H9 (cell line): Measurements from ENCODE around the gene ARHGEF17. TPM values are rescaled to one million over a fixed set of nuclear protein-coding genes. Genes with fewer than 3 reads are reported as not detected.

Experiments
- DNase-seq: peaks from one replicate; pipeline ENCODE4 v3.0.0-alpha.2; 2017
- H2AFZ ChIP-seq: one replicate; pipeline ENCODE4 v1.6.1; 2013; ENCODE audit warnings: mild to moderate bottlenecking, low read length, control low read depth, moderate library complexity
- H2AK5ac ChIP-seq: 2 replicates; pipeline ENCODE4 v1.6.1; 2013; ENCODE audit warnings: low read length, control low read depth, mixed read lengths; ENCODE audit not compliant: insufficient read length
- H2BK120ac ChIP-seq: one replicate; pipeline ENCODE4 v1.6.1; 2013; ENCODE audit warnings: low read depth, mild to moderate bottlenecking, low read length, control low read depth, inconsistent platforms; ENCODE audit not compliant: poor library complexity, severe bottlenecking
- H2BK12ac ChIP-seq: 2 replicates; pipeline ENCODE4 v1.6.1; 2013; ENCODE audit warnings: low read length, control low read depth, mixed read lengths, low read depth; ENCODE audit not compliant: insufficient read length
- H2BK15ac ChIP-seq: 2 replicates; pipeline ENCODE4 v1.6.1; 2013; ENCODE audit warnings: low read depth, low read length, control low read depth
- H2BK20ac ChIP-seq: one replicate; pipeline ENCODE4 v1.6.1; 2013; ENCODE audit warnings: low read depth, mild to moderate bottlenecking, low read length, control low read depth, inconsistent platforms; ENCODE audit not compliant: poor library complexity, severe bottlenecking
- H2BK5ac ChIP-seq: 2 replicates; pipeline ENCODE4 v1.6.1; 2013; ENCODE audit warnings: low read length, control low read depth, mixed read lengths; ENCODE audit not compliant: insufficient read length
- H3K14ac ChIP-seq: 2 replicates; pipeline ENCODE4 v1.6.1; 2013; ENCODE audit warnings: low read length, control low read depth; ENCODE audit not compliant: insufficient read depth
- H3K18ac ChIP-seq: 2 replicates; pipeline ENCODE4 v1.6.1; 2013; ENCODE audit warnings: low read depth, mild to moderate bottlenecking, mixed read lengths, low read length, control low read depth; ENCODE audit not compliant: insufficient read length
- H3K23ac ChIP-seq: 2 replicates; pipeline ENCODE4 v1.6.1; 2013; ENCODE audit warnings: low read length, control low read depth, mixed read lengths, low read depth; ENCODE audit not compliant: insufficient read length
- H3K23me2 ChIP-seq: 2 replicates; pipeline ENCODE4 v1.6.1; 2013; ENCODE audit warnings: low read depth, mild to moderate bottlenecking, mixed read lengths, low read length, control low read depth; ENCODE audit not compliant: insufficient read length, poor library complexity, severe bottlenecking
- H3K27ac ChIP-seq: 2 replicates; pipeline ENCODE4 v1.5.1; 2013; ENCODE audit warnings: low read length, control low read depth, mixed read lengths, low read depth; ENCODE audit not compliant: insufficient read length
- H3K27me3 ChIP-seq: 2 replicates; pipeline ENCODE4 v1.6.1; 2013; ENCODE audit warnings: low read length, control low read depth, inconsistent platforms; ENCODE audit not compliant: insufficient read depth
- H3K4ac ChIP-seq: 2 replicates; pipeline ENCODE4 v1.6.1; 2013; ENCODE audit warnings: low read depth, mild to moderate bottlenecking, control low read depth, inconsistent platforms, low read length, moderate library complexity
- H3K4me1 ChIP-seq: 2 replicates; pipeline ENCODE4 v1.6.1; 2013; ENCODE audit warnings: low read length, control low read depth, inconsistent platforms; ENCODE audit not compliant: insufficient read depth
- H3K4me2 ChIP-seq: 2 replicates; pipeline ENCODE4 v1.6.1; 2013; ENCODE audit warnings: low read length, control low read depth, mixed read lengths; ENCODE audit not compliant: insufficient read length, insufficient read depth
- H3K56ac ChIP-seq: 2 replicates; pipeline ENCODE4 v1.6.1; 2013; ENCODE audit warnings: low read depth, mild to moderate bottlenecking, mixed read lengths, low read length, control low read depth; ENCODE audit not compliant: insufficient read length
- H3K79me1 ChIP-seq: 2 replicates; pipeline ENCODE4 v1.6.1; 2013; ENCODE audit warnings: low read depth, mild to moderate bottlenecking, moderate library complexity, low read length, control low read depth, inconsistent platforms; ENCODE audit not compliant: insufficient read depth, poor library complexity, severe bottlenecking
- H3K79me2 ChIP-seq: 2 replicates; pipeline ENCODE4 v1.6.1; 2013; ENCODE audit warnings: low read length, control low read depth, inconsistent platforms; ENCODE audit not compliant: insufficient read depth
- H3K9ac ChIP-seq: 2 replicates; pipeline ENCODE4 v1.6.1; 2013; ENCODE audit warnings: low read length, control low read depth, mixed read lengths; ENCODE audit not compliant: insufficient read length; ENCODE audit errors: extremely low read depth
- H3K9me3 ChIP-seq: one replicate; pipeline ENCODE4 v1.6.1; 2013; ENCODE audit warnings: low read depth, low read length, inconsistent platforms; ENCODE audit not compliant: control insufficient read depth
- H3T11ph ChIP-seq: one replicate; pipeline ENCODE4 v1.6.1; 2013; ENCODE audit warnings: mild to moderate bottlenecking, low read length, control low read depth, inconsistent platforms
- H4K20me1 ChIP-seq: one replicate; pipeline ENCODE4 v1.6.1; 2013; ENCODE audit not compliant: control insufficient read depth, insufficient read length, insufficient read depth
- H4K5ac ChIP-seq: 2 replicates; pipeline ENCODE4 v1.6.1; 2013; ENCODE audit warnings: low read depth, mild to moderate bottlenecking, mixed read lengths, low read length, control low read depth; ENCODE audit not compliant: insufficient read length
- H4K8ac ChIP-seq: replicated peaks from 2 replicates; pipeline ENCODE4 v1.6.1; 2013; ENCODE audit warnings: low read length, control low read depth, mixed read lengths, low read depth; ENCODE audit not compliant: insufficient read length
- H4K91ac ChIP-seq: 2 replicates; pipeline ENCODE4 v1.6.1; 2013; ENCODE audit warnings: low read depth, mild to moderate bottlenecking, moderate library complexity, mixed read lengths, low read length, control low read depth; ENCODE audit not compliant: insufficient read length
- H3K27ac Mint-ChIP-seq, 3 experiments: 2 replicates in 2 of 3; 3 replicates in 1 of 3; pipeline ENCODE4 v1.8.0; 2020 to 2021; ENCODE audit warnings: mixed read lengths in 3 of 3, mild to moderate bottlenecking in 1 of 3, moderate library complexity in 1 of 3
- H3K27me3 Mint-ChIP-seq: 2 replicates; pipeline ENCODE4 v1.8.0; 2021; ENCODE audit warnings: low read depth, mild to moderate bottlenecking, moderate library complexity, mixed read lengths
- H3K36me3 Mint-ChIP-seq, 3 experiments: 2 replicates in 2 of 3; 3 replicates in 1 of 3; pipeline ENCODE4 v1.8.0; 2020 to 2021; ENCODE audit warnings: low read depth in 3 of 3, mixed read lengths in 3 of 3; ENCODE audit not compliant: insufficient read depth in 1 of 3
- H3K4me1 Mint-ChIP-seq, 2 experiments: 2 replicates each; pipeline ENCODE4 v1.8.0; 2020; ENCODE audit warnings: mixed read lengths in 2 of 2
- H3K4me3 Mint-ChIP-seq, 2 experiments: 2 replicates in 1 of 2; 3 replicates in 1 of 2; pipeline ENCODE4 v1.8.0; 2020 to 2021; ENCODE audit warnings: mild to moderate bottlenecking in 2 of 2, mixed read lengths in 2 of 2, moderate library complexity in 1 of 2
- H3K9me3 Mint-ChIP-seq, 2 experiments: 2 replicates in 1 of 2; 3 replicates in 1 of 2; pipeline ENCODE4 v1.8.0; 2020; ENCODE audit warnings: mild to moderate bottlenecking in 2 of 2, mixed read lengths in 2 of 2, moderate library complexity in 1 of 2
- CTCF ChIP-seq: fragments of 200-600 bp; sonication (generic); conservative IDR thresholded peaks from 3 replicates; pipeline ENCODE4 v1.8.0; 2021; ENCODE audit warnings: antibody characterized with exemption, mild to moderate bottlenecking
- WGBS: extraction: QIAGEN DNeasy Blood & Tissue Kit; methylation state at CpG from one replicate; pipeline ENCODE4 v1.1.7; 2013; ENCODE audit warnings: missing lambda C conversion rate, low lambda C conversion rate, mixed read lengths; ENCODE audit not compliant: insufficient read length; ENCODE audit errors: extremely low coverage; 5-methylcytosine and 5-hydroxymethylcytosine counted together
- total RNA-seq: library from RNA; stranded (reverse); gene quantifications from 2 replicates; pipeline ENCODE4 v1.2.1, GENCODE V29; 2021

Gene ARHGEF17
- total RNA-seq, 1 experiment from 2014 or later, result 7.4 TPM

- Histone ChIP-seq H4K5ac (no peak overlapping the region), H3K79me1 (no peaks in the 10 kb centered on the region), H3K4me1 (no peaks in the 10 kb centered on the region), H3K9ac (no peak overlapping the region), H2AFZ (no peak overlapping the region), H3K14ac (no peak overlapping the region), H3K9me3 (no peaks in the 10 kb centered on the region), H2BK15ac (no peak overlapping the region), H3K4ac (no peak overlapping the region), H3K4me2 (no peak overlapping the region), H2BK20ac (no peak overlapping the region), H2BK12ac (no peak overlapping the region), H3K18ac (no peak overlapping the region), H4K91ac (no peak overlapping the region), H3K27me3 (no peaks in the 10 kb centered on the region), H4K20me1 (no peaks in the 10 kb centered on the region), H3K27ac (no peak overlapping the region), H3K56ac (no peak overlapping the region), H3K23me2 (no peaks in the 10 kb centered on the region), H2BK5ac (no peak overlapping the region), H3K23ac (no peak overlapping the region), H4K8ac (no peak overlapping the region), H3K79me2 (no peaks in the 10 kb centered on the region), H2AK5ac (no peak overlapping the region), H2BK120ac (no peak overlapping the region), H3T11ph (no peak overlapping the region)
- H3K27me3 Mint-ChIP-seq, result peaks cover 2% of the 10 kb centered on the region
- no peak for TF ChIP-seq CTCF
- H3K4me3 Mint-ChIP-seq, result no peak overlapping the region
- peak overlapping the region in 1 of 3 experiments; percentile 96; a peak in 1 of 7 replicates for H3K27ac Mint-ChIP-seq
- WGBS, result no CpG with 5 or more reads among the region's 34 CpGs
- peaks cover 0 to 3% (median 0%) of the 10 kb centered on the region in 3 experiments; a peak in 2 of 7 replicates for H3K36me3 Mint-ChIP-seq
- H3K9me3 Mint-ChIP-seq, result no peaks in the 10 kb centered on the region
- no peak for DNase-seq
- H3K4me1 Mint-ChIP-seq, result peaks cover 10 to 12% of the 10 kb centered on the region in 2 experiments
Observed at GRCh38 chr11:73394416-73395296, 86.6 kb downstream of the ARHGEF17 start.
